Inferior parietal cortex (tissue), 1 donor: Measurements from ENCODE around the gene IRF9.
"Not testable (repeated sequence)": the region's sequence is repeated elsewhere in the genome, so short reads cannot be mapped to it uniquely, and the experiment has no call there.

Experiments used
- DNase-seq: peaks from one replicate; pipeline ENCODE4 v3.0.0-alpha.2; 2016; ENCODE audit errors: extremely low spot score

Gene IRF9

DNA sequence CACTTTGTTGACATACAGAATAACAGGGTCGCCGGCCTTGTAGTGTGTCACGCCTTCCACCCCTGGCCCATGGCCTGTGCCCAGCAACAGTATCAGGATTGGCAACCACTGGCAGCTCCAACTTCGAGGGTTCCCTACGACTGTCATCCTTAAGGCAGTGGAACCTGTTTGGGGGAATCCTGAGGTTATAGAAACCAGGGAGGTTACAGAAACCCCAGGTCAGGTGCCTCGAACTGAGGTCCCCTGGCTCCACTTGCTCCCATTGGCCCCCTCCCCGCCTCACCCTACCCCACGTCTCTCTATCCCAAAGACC, 33.8 kb downstream of the IRF9 start:
- no peak for DNase-seq

DNA sequence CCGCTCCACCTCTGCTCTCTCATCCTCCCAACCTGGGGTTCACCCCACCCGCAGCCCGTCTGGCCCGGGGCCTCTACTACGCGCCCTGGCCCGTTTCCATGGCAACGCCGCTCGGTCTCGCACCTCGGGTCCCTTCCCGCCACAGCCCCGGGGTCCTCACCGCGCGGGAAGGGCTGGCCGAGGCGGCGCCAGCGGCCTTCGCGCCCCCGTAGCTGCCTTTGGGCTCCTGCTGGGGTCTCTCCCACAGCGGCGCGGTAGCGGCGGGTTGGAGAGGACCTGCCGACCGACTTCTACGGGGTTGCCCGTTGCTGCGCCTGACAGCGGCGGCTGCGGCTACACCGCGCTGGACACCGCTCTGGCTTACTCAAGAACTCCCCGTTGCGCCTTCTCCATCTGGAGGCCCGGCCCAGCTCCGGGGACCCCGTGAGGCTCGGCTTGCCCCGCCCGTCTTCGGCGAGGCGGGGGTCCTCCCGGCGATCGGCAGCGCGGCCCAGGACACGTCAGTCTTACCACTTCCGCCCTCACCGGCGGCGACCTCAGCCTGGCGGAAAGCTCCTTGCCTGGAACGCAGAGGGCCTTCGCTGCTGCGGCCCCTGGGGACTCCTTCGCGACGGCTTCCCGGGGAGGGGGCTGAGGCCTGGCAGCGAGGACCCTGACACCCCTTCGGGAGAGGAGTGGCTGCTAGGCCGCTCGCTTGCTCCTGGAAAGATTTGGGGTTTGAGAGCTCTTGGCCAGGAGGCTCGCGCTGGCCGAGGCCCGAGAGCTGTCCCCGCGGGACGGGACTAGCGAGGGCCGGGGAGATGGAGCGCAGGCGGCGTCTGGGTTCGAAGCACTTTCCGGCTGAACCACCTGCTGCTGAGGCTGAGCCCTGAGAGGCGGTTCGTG, 34.4 kb downstream of the IRF9 start, which contains the start of gene TM9SF1:
TSS of gene TM9SF1 (minus strand) at position 256 of the 885 bp plus-strand sequence. CDS start 422 bp downstream, outside the sequence.
- peak; percentile 83 for DNase-seq

DNA sequence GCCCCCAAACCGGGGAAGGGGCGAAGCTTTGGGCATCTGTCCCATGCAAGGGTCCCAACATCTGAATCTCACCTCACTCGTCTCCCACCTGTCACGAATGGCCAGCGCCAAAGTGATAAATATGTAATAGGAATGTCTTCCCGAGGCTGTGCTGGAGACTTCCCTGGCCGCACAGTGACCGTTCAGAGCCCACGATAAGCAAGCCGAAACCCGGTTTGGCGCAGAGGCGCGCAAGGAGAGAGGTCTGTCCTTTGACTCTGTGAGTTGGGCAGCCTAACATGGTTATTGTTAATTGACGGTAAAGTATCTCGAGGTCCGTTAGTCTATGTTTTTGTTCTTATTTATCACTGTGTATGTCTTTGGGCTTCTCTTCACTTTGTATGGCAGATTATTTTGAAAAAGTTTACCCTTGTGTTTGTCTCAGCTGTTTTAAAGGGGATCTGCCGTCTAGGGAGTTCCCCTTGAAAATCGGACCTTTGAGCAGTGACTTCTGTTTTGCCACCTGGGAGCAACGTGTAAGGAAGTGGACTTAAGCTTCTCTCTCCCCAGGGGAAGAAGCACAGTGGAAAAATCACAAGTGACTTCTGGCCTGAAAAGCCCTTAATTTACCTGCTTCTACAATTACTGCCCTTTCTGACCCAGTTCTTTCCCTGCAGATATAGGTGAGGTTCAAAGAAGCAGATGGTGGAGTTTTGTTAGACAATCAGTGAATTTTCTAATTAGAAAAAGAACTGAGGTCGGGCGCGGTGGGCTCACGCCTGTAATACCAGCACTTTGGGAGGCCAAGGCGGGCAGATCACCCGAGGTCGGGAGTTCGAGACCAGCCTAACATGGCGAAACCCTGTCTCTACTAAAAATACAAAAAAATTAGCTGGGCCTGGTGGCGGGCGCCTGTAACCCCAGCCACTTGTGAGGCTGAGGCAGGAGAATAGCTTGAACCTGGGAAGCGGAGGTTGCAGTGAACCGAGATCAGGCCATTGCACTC, 35.3 kb downstream of the IRF9 start:
- no peak for DNase-seq

DNA sequence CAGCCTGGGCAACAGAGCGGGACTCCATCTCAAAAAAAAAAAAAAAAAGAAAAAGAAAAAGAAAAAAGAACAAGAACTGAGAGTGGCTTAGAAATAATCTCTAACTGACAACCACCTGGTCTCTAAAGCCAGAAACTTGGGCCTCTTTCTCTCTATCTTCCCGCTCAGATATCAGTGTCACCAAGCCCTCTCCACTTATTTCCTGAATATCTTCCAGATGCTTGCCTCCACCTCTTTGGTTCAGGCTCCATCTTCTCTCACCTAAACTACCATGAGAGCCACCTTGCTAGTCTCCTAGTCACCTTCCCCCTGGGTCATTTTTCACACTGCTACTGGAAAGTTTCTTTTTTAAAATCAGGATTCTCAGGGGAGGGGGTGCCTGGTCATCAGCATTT, 36.0 kb downstream of the IRF9 start:
- DNase-seq = no peak

DNA sequence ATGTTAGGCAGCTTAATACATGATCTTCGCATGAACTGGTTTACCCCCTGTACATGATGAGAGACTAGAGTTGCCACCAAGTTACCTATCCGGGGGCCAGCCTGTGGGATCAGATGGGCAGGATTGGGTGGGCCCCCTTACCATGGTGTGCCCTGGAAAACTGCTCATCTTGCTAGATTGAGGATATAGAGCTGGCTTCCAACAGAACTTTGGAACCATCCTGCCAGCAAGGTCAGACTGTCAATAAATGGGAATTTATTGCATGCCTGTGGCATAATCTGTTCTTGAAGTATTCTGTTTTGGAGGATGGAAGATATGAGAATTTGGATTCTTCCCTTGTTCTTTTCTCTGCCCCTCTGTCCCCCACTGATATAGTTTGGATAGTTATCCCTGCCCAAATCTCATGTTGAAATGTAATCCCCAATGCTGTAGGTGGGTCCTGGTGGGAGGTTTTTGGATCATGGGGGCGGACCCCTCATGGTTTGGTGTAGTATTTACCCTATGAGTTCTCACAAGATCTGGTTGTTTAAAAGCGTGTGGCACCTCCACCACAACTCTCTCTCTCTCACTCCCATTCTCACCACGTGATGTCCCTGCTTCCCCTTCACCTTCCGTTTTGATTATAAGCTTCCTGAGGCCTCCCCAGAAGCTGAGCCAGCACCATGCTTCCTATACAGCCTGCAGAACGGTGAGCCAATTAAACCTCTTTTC, 37.9 kb downstream of the IRF9 start:
- DNase-seq = no peak

DNA sequence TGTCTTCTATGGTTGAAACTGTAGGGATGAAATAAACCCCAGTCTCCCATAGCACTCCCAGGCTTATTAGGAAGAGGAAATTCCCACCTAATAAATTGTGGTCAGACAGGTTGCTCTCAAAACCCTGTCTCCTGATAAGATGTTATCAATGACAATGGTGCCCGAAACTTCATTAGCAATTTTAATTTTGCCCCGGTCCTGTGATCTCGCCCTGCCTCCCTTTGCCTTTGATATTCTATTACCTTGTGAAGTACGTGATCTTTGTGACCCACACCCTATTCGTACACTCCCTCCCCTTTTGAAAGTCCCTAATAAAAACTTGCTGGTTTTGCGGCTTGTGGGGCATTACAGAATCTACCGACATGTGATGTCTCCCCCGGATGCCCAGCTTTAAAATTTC, 41.5 kb downstream of the IRF9 start:
- not testable (repeated sequence) for DNase-seq

DNA sequence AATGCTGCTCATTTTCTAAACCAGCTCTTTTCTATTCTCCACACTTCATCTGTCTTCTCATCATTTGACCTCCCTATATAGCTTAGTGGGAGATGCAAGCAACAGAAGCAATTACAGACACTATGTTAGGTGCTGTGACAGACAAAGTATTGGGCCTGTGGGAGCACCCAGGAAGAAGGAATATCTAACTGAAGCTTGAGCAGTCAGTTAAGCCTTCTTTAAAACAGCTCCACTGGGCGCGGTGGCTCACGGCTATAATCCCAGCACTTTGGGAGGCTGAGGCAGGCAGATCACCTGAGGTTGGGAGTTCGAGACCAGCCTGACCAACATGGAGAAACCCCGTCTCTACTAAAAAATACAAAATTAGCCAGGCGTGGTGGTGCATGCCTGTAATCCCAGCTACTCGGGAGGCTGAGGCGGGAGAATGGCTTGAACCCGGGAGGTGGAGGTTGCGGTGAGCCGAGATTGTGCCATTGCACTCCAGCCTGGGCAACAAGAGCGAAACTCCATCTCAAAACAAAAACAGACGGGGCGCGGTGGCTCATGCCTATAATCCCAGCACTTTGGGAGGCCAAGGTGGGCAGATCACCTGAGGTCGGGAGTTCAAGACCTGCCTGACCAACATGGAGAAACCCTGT, 42.3 kb downstream of the IRF9 start:
- not testable (repeated sequence) for DNase-seq

DNA sequence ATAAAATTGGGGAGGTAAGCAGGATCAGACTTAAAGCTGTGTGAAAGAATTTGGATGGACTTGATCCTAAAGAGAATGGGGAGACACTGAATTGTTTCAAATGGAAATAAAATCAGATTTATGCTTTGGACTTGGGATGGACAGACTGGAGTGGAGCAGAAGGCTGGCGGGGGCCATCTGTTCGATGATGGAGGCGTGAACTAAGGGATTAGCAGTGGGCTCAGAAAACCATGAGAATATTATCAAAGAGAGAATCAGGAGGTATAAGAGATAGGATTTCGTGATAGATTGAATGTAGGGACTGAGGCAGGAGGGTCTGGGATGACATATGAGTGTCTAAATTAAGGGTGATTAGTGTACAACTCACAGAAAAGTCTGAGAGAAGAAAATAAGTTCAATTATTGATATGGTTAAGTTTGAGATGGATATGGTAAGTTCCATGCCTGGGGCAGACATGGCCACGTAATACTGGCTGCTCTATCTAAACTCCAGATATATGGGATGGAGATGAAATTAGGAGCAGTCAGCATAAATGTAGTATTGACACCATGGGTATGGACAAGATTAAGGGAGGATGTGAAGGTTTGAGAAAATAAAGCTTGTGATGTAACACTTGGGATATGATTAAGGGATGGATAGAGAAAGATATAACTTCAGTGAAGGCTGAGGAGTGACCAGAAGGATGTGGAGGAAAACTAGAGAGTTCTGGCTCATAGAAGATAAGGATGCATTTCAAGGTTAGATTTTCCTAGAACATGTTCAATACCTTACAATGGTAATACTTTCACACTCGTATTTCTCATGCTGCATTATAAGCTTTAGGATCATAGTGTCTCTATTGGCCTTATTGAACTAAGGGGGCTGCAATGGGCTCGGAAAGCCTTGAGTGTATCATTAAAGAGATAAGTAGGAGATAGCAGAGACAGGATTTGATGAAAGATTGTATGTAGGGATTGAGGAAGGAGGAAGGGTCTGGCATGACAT, 43.4 kb downstream of the IRF9 start:
- DNase-seq = no peak

DNA sequence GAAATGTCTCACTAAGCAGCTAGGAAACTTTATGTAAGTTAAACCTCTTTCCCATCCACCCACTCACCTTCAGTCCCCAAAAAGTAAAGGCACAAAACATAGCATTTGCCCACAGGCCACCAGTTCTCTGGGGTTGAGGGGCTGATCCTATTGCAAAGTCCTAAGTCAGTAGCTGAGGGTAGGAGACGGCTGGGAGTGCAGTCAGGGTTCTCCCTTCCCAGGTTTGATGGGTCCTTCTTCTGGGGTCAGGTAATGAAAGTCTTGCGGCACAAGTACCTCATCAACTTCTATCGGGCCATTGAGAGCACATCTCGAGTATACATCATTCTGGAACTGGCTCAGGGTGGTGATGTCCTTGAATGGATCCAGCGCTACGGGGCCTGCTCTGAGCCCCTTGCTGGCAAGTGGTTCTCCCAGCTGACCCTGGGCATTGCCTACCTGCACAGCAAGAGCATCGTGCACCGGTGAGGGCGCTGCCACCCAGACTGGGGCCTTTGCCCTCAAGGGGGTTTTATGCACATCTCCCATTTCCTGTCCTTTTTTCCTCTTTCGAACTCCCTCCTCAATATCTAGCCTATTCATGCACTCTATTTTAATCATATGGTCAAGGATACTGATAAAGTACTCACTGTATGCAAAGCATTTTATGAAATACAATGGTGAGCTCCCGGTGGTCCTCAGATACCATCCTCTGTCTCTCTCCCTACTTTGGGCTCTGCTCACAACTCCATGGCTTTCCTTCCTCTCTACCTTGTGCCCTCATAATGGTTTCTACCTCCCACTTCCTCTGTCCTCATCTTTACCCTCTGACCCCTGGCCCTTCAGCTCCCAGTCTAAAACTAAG, 45.4 kb downstream of the IRF9 start:
- DNase-seq = no peak

DNA sequence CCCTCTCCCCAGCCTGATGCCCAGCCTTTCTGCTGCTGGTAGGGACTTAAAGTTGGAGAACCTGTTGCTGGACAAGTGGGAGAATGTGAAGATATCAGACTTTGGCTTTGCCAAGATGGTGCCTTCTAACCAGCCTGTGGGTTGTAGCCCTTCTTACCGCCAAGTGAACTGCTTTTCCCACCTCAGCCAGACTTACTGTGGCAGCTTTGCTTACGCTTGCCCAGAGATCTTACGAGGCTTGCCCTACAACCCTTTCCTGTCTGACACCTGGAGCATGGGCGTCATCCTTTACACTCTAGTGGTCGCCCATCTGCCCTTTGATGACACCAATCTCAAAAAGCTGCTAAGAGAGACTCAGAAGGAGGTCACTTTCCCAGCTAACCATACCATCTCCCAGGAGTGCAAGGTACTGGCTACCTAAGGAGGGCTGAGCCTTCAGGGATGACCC, 46.1 kb downstream of the IRF9 start:
- no peak for DNase-seq

DNA sequence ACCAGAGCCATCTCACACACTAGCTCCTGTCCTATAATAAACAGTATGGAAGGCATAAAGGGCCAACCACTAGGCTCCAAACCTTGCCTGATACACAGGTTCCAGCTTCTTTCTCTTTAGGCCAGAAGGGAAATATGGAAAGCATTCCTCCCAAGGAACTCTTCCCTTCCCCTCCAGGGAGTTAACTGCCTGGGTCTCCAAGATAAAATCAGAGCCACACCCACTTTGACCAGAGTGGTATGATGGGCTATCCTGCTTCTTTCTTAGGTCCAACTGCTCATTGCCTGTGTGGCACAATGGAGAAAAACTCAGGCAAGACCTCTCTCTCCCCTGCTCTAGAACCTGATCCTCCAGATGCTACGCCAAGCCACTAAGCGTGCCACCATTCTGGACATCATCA, 46.6 kb downstream of the IRF9 start:
- DNase-seq = no peak

DNA sequence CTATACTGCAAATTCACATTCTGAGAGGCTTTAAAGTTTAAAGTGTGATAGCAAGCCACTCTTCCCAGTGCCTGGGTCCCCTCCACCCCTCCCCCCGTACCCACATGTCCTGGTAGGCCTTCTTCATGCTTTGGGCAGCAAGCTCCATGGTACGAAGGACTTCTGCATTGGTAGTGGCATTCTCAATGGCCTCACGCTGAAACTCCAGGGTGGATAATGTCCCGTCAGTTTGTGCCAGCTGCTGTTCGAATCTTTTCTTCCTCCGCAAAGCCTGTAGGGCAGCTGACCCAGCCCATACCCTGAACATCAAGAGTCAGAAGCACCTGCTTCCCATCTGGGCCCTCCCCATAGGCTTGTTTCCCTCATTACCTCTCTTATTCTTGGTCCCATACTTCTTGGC, 50.2 kb downstream of the IRF9 start:
- no peak for DNase-seq

DNA sequence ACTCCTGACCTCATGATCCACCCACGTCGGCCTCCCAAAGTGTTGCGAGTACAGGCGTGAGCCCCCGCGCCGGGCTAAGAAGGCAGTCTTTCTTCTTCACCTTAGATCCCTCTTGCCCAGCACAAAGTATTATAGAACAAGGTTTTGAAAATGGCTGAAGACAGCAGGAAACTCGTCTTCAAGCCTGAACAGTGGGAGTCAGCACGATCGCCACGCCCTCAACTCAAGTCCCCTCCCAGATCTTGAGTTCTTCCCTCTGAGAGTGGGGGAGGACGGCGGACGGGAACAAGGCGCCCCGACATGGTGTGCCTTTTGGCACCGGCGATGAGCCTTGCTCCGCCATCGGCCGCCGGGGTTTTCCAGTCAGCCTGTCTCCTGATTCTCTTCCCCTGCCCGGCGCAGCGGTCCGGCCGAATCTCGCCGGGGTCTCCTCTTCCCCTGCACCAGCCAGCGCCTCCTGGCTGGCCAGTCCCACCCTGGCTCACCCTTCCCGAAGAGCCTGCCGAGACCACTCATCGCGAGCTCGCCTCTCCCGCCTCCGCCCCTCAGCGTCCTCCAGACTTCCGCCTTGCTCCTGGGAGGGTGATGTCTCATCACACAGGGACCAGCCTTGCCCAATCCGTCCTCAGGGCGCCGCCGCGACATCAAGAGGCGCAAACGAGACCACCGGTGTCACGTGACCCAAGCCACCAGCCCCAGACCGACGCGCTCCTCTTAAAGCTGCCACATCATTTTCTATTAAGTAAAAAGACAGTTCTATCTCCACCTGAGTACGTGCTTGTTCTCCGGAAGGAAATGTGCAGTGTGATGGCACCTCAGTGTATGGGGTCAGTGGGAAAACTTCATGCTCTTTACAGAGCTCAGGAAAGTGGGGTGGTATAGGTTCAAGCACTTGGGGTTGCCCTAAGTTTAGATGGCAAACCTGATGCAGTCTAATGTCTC, 52.1 kb downstream of the IRF9 start, which contains the start of gene CHMP4A:
TSS of gene CHMP4A (minus strand) at position 565 of the 942 bp plus-strand sequence. CDS start at position 516, 49 bp downstream.
- DNase-seq = peak; percentile 90

DNA sequence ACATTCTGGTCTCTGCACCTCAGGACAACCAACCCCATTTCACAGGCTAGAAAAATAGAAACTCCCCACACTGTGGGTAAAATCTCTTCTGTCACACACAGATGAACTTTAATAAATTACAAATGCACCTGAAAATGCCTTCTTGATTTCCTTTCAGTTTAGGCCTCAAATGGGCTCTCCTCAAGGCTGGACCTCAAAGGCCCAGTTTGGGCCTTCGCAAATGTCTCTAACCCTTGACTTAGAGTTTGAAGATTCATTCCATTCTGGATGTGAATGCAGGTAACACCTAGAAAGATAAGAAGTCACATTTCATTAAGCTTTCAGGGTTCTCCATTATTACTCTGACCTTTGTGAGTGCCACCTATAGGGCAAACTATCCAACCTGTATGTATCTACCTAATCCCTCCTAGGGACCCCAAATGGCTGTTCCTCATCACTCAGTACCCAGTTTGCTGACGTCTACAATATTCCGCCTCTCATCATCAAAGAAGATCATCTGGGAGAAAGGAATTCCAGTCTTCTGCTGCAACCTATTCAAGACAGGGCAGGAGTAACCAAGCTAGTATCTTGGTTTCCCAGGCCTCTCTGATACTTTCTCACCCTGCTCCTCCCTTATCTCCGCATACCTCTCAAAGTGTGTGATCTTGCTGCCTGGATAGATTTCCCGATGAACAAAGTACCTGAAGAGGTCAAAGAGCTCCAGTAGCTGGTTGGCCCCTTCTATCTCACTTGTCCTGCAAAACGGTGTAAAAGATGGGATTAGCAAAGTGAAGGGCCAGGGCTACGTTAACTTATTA, 53.0 kb downstream of the IRF9 start:
- no peak for DNase-seq

DNA sequence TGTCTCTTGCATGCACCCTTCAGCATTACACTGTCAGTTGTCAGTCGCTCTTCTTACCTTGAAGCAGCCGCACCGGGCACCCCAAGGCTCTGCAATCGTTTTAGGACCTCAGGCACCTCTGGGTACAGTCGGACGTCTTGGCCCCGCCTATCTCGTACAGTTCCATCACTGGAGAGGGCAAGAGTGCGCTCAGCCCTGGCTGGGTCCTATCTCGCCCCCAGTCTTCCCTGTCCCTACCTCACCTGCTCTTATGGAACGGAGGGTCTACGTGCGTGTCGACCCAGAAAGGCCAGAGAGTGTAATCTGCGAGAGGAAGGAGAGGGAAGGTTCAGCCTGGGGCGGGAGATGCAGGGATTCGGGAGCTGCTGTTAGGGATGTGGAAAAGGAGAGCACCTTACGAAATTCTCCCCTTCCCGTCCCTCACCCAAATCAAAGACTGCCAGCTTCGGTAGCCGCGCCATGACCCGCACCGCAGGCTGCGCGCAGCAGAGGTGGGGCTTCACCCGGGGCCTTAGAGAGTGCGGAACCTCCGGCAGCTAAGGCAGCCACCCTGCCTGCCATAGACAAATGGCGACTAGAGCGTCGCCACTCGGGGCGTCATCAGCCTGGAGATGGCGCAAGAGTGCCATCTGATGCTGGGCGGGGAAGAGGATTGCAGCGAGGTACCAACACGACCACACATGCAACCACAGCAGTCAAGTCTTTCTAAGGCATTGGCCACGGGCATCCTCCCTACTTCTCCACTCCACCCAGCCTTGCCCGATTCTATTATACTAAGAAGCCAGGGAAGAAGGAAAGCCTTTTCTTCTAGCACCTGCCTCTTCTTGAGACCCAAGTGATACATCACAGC, 54.7 kb downstream of the IRF9 start, which contains the start of gene MDP1:
TSS of gene MDP1 (minus strand) at position 572 of the 850 bp plus-strand sequence. CDS start at position 461, 111 bp downstream.
- peak; percentile 91 for DNase-seq
